Thyroid gland (tissue), 4 donors: Measurements from ENCODE around the gene COL5A2. TPM values are rescaled to one million over a fixed set of nuclear protein-coding genes. Genes with fewer than 3 reads are reported as not detected.

Experiments
- DNase-seq, 2 donors: peaks; one replicate each; pipeline ENCODE4 v3.0.0-alpha.2; 2019
- H3K27ac ChIP-seq, 3 donors: fragments of 200-600 bp; sonication (generic); 1 replicate in 2 of 3; 2 replicates in 1 of 3; pipeline ENCODE4 v1.5.1; 2016 to 2019; ENCODE audit warnings: mild to moderate bottlenecking in 1 of 3, moderate library complexity in 1 of 3
- H3K27me3 ChIP-seq: fragments of 200-600 bp; sonication (generic); one replicate; pipeline ENCODE4 v1.5.1; 2019
- H3K36me3 ChIP-seq, 2 donors: fragments of 200-600 bp; sonication (generic); one replicate each; pipeline ENCODE4 v1.5.1; 2016 to 2019
- H3K4me1 ChIP-seq, 2 donors: fragments of 200-600 bp; sonication (generic); one replicate each; pipeline ENCODE4 v1.5.1; 2017 to 2019
- H3K4me3 ChIP-seq, 3 donors: fragments of 200-600 bp; sonication (generic); replicated peaks in 1 of 3; 1 replicate in 2 of 3; 2 replicates in 1 of 3; pipeline ENCODE4 v1.5.1; 2016; ENCODE audit warnings: mild to moderate bottlenecking in 1 of 3
- H3K9me3 ChIP-seq: fragments of 200-600 bp; sonication (generic); one replicate; pipeline ENCODE4 v1.5.1; 2017
- POLR2A ChIP-seq, 2 donors: fragments of 450-650 bp; IDR thresholded peaks; one replicate each; pipeline ENCODE4 v1.6.1; 2017; ENCODE audit warnings: antibody characterized with exemption in 2 of 2, mild to moderate bottlenecking in 2 of 2, moderate library complexity in 1 of 2
- whole genome bisulfite sequencing, 2 donors: methylation state at CpG; one replicate each; pipeline ENCODE4 v1.1.5; 2017; 5-methylcytosine and 5-hydroxymethylcytosine counted together
- intact Hi-C: fragments of 100-400 bp; cut with DNase I; formaldehyde crosslinking; loops from one replicate; pipeline ENCODE4 v1.15.1; 2023
- total RNA-seq, 4 donors: library from RNA; depleted of rRNA; stranded (reverse); fragments of >200 nt; gene quantifications; one replicate each; pipeline ENCODE4 v1.2.3, GENCODE V29; 2016
- TF ChIP-seq, protein P1 (sequence below), 6 experiments: fragments of 200-600 bp in 3 of 6; fragments of 450-650 bp in 3 of 6; sonication (generic) in 3 of 6; IDR thresholded peaks; one replicate each; pipeline ENCODE4 v1.5.1; 2016 to 2019; ENCODE audit warnings: antibody characterized with exemption in 6 of 6, mild to moderate bottlenecking in 2 of 6, inconsistent platforms in 1 of 6, moderate library complexity in 1 of 6

Gene COL5A2
- total RNA-seq, 4 donors from 2014 or later = 10.9 to 22.5 (median 17.5) TPM

DNA sequence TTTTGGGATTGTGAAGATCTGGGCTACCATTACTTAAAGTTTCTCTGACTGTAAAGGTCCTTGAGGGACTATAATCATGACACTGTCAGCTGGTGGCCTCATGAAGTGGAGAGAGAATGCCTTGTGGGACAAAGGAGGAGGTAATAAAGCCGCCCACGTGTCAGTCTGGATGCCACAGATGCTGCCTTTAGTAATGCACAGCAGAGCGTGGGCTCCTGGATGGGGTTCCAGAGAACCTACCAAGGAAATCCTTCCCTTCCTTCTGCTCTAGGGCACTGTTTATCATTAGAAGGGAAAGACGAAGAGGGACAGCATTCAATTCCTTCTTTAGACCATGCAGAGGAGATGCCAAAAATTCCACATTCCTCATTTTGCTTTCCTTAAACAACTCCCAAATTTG, 63.5 kb downstream of the COL5A2 start:
- no peaks in the 10 kb centered on the region for H3K4me1 ChIP-seq
- 79 to 83% methylated on average over 4 of the region's 4 CpGs for WGBS, 2 donors

GRCh38 chr2:189115126-189115525, 64.4 kb downstream of the COL5A2 start:
- Histone ChIP-seq H3K4me1 (no peaks in the 10 kb centered on the region), H3K36me3 (no peaks in the 10 kb centered on the region), H3K27ac (no peak overlapping the region), H3K9me3 (no peaks in the 10 kb centered on the region), H3K4me3 (no peak overlapping the region), H3K27me3 (no peaks in the 10 kb centered on the region)
- no peak for DNase-seq
- no peak for TF ChIP-seq POLR2A (IDR thresholded peaks at IDR 0.05)
- TF ChIP-seq, protein P1, sequence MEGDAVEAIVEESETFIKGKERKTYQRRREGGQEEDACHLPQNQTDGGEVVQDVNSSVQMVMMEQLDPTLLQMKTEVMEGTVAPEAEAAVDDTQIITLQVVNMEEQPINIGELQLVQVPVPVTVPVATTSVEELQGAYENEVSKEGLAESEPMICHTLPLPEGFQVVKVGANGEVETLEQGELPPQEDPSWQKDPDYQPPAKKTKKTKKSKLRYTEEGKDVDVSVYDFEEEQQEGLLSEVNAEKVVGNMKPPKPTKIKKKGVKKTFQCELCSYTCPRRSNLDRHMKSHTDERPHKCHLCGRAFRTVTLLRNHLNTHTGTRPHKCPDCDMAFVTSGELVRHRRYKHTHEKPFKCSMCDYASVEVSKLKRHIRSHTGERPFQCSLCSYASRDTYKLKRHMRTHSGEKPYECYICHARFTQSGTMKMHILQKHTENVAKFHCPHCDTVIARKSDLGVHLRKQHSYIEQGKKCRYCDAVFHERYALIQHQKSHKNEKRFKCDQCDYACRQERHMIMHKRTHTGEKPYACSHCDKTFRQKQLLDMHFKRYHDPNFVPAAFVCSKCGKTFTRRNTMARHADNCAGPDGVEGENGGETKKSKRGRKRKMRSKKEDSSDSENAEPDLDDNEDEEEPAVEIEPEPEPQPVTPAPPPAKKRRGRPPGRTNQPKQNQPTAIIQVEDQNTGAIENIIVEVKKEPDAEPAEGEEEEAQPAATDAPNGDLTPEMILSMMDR (IDR thresholded peaks at IDR 0.05) = peak in 1 of 6 experiments; percentile 15
- intact Hi-C loops = no loop called here
- 54 to 64% methylated on average over 2 of the region's 2 CpGs for WGBS, 2 donors

More for the DNA sequence above, 63.5 kb downstream of the COL5A2 start:
- DNase-seq = no peak
- no peak for TF ChIP-seq POLR2A (IDR thresholded peaks at IDR 0.05)
- TF ChIP-seq, protein P1 (IDR thresholded peaks at IDR 0.05) = no peak
- H3K36me3 ChIP-seq = no peaks in the 10 kb centered on the region
- no peak overlapping the region for H3K27ac ChIP-seq
- intact Hi-C loops = no loop called here
- H3K9me3 ChIP-seq = no peaks in the 10 kb centered on the region
- H3K4me3 ChIP-seq = no peak overlapping the region
- no peaks in the 10 kb centered on the region for H3K27me3 ChIP-seq

GRCh38 chr2:189113963-189114362, 65.6 kb downstream of the COL5A2 start:
- intact Hi-C loops = no loop called here
- no peak overlapping the region for H3K27ac ChIP-seq
- WGBS, 2 donors = 72 to 74% methylated on average over 2 of the region's 2 CpGs

DNA sequence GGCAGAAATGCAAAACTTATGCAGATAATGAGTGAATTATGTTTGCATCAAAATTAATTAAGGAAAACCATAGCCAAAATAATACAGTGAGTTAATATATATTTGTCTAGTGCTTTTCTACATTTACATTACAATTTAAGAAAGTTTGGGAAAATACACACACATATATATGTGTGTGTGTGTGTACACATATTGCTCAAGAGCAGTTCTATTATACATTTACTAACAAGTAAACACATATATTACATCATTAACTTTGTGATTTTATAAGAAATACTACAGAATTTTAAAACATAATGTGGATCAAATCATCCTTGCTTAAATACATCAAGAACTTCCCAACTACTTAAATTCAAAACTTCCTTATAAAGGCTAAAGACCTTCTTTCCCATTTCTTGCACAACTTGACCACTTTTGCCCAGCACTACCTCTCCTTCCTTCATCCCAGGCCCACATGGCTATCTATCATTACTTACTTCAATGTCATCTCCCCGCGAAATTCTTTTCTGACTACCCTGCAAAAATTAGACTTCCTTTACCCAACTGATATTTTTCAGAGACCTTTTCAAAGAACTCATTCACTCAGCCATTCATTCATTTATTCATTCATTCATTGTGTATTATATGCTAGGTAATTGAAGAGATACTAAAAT, 68.4 kb downstream of the COL5A2 start:
- Histone ChIP-seq H3K36me3 (no peaks in the 10 kb centered on the region), H3K9me3 (no peaks in the 10 kb centered on the region), H3K4me3 (no peak overlapping the region), H3K27me3 (no peaks in the 10 kb centered on the region), H3K4me1 (no peaks in the 10 kb centered on the region), H3K27ac (no peak overlapping the region)
- TF ChIP-seq, protein P1 (IDR thresholded peaks at IDR 0.05) = no peak
- no peak for TF ChIP-seq POLR2A (IDR thresholded peaks at IDR 0.05)
- intact Hi-C loops = no loop called here
- no peak for DNase-seq
- WGBS, 2 donors = 85 to 90% methylated on average over 2 of the region's 2 CpGs

More at GRCh38 chr2:189113963-189114362, 65.6 kb downstream of the COL5A2 start:
- no peak overlapping the region for H3K4me3 ChIP-seq
- H3K9me3 ChIP-seq = no peaks in the 10 kb centered on the region
- TF ChIP-seq, protein P1 (IDR thresholded peaks at IDR 0.05) = no peak
- no peak for TF ChIP-seq POLR2A (IDR thresholded peaks at IDR 0.05)
- no peaks in the 10 kb centered on the region for H3K27me3 ChIP-seq
- H3K4me1 ChIP-seq = no peaks in the 10 kb centered on the region
- no peaks in the 10 kb centered on the region for H3K36me3 ChIP-seq
- DNase-seq = no peak

GRCh38 chr2:189109921-189110397, 69.6 kb downstream of the COL5A2 start:
- no peaks in the 10 kb centered on the region for H3K9me3 ChIP-seq
- H3K4me1 ChIP-seq = no peaks in the 10 kb centered on the region
- no peak for DNase-seq
- no peak overlapping the region for H3K4me3 ChIP-seq
- no peaks in the 10 kb centered on the region for H3K36me3 ChIP-seq
- no peak overlapping the region for H3K27ac ChIP-seq
- TF ChIP-seq, protein P1 (IDR thresholded peaks at IDR 0.05) = no peak
- TF ChIP-seq POLR2A (IDR thresholded peaks at IDR 0.05) = no peak
- intact Hi-C loops = loop anchor here (10.0 kb wide), 1 partner anchor 175 kb away; no protein-coding TSS in a partner anchor
- H3K27me3 ChIP-seq = no peaks in the 10 kb centered on the region
- 63 to 66% methylated on average over 2 of the region's 2 CpGs for WGBS, 2 donors
